ENCODE data around the gene JMJD7.

- no peak for TF ChIP-seq CTCF (IDR thresholded peaks at IDR 0.05)
- no peak for TF ChIP-seq POLR2A (IDR thresholded peaks at IDR 0.05)
Measured at GRCh38 chr15:41816788-41817187, 11.1 kb upstream of the JMJD7 start.

Measured in thyroid gland (tissue), 4 donors.